HG02678 (cell line): ENCODE measurements around the gene RFTN1.

Source experiments
- ATAC-seq: cut with Tn5 transposase; IDR thresholded peaks from one replicate; pipeline ENCODE4 v1.9.1; 2021; ENCODE audit warnings: mild to moderate bottlenecking, moderate library complexity; ENCODE audit not compliant: unreplicated experiment

The RFTN1 gene

DNA sequence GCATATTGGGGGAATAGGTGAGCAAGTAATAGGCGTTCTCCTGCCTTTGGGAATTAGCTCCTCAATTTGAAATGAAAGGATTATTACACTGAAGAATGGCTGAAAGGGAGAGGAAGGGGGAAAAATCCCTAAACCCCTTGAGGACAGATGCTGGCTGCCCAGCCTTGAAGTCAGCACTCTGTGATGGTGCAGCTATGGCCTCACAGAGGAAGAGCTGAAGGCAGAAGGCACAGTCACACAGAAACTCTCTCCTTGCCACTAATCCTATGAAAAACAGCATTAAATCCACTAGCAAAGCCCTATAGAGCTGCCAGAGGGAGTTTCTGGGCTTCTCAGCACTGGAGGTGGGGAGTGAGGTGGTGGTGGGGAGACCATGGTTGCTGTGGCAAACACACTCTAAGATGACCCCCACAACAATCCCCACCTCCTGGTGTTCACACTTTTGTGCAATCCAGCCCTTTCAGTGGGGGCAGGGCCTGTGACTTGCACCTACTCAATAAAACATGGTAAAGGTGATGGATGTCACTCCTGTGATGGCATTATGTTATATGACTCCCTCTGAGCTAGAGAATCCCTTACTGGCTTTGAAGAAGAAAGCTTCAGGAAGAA is 101.2 kb downstream of the RFTN1 start:
- ATAC-seq, result peak; percentile 43

DNA sequence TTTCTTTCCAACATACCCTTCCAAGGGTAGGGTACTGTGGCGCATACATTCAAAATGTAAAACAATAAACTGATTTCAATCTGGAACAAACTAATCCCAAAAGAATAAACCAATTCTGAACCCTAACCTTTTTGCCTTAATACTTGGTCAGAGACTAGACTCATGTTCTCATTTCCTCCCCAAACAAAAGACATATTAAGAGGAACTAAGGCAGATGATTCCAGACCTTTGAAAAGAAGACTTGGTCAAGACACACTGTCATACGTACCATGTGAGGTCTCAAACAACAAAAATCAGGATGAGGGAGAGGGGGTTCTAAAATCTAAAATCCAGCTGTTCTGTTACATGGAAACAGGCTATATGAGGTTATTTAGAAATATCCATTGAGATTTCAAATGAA is 102.1 kb downstream of the RFTN1 start:
- peak; percentile 28 for ATAC-seq

- no peak for ATAC-seq
Observed at GRCh38 chr3:16410659-16411058, 102.8 kb downstream of the RFTN1 start.

DNA sequence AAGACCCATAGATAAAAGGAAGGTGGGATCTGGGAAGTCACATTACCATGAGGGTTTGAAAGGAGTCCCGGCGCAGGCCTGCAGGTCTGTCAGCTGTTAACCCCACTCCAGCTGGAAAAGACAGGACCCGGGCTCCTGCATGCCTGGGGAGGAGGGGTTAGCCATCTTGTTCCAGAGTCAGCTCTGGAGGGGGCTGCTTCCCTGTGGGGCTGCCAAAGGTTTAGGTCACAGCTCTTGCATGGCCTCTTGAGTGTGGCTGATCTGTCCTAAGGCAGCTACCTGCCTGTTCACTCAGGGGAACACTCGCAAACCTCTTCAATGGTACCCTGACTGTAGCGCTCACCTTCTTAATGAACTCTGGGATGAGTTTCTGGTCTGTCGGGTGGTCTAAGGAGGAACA is 104.5 kb downstream of the RFTN1 start:
- ATAC-seq, result no peak

GRCh38 chr3:16407366-16407765 is 106.1 kb downstream of the RFTN1 start:
- ATAC-seq, result no peak

DNA sequence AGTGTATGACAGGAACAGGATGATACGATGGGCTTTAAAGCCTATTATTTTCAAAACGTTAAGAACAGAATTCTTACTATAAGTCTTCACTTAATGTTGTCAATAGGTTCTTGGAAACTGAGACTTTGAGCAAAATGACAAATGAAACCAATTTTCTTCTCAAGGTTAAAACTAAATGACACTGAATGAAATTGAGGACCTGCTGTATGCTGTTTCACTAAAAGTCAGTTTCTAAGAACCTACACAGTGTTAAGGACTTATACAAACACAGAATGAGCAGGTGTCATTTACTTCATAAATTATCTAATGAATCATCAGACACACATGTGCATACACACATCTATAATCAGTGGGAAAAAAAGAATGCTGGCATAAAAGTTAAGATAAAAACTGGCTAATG is 106.9 kb downstream of the RFTN1 start:
- no peak for ATAC-seq

- no peak for ATAC-seq
Observed at GRCh38 chr3:16406166-16406565, 107.3 kb downstream of the RFTN1 start.

DNA sequence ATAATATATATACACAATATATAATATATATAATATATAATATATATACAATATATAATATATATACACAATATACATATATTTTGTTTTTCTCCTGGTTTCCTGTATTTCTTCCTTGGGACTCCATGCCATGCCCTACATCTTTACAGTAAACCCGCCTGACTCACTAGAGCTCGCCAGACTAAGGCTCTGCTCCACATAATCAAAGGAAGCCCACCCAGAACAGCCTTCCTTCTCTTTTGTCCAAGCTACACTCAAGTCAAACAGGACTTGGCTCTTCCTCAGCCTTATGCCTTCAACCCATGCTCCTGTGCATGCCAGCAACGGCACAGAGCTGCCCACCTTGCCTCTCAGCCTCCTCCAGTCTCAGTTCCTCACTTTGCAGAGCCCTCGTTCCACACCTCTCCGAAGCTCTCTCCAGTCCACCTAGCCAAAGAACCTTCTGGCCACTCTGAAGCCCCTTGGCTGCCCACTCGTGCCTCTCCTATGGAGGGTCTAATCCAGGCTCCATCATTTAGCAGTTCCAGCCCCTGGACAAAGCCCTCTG is 109.1 kb downstream of the RFTN1 start:
- no peak for ATAC-seq

- ATAC-seq, result no peak
Observed at GRCh38 chr3:16402451-16402850, 111.0 kb downstream of the RFTN1 start.

DNA sequence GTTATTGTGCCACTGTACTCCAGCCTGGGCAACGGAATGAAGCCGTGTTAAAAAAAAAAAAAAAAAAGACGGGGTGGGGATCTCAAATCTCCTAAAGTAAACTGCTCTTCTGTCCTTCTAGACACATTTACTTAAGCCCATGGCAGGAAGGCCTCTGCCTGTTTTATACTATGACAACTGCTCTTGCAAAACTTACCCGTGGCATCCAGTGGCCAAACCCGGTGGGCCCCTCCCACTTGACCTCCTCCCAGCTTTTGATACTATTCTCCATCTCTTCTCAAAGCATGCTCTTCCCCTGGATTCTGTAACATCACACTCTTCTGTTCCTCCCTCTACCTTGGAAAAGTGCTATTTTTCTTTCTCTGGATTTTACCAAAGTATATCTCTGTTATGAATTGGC is 112.2 kb downstream of the RFTN1 start:
- no peak for ATAC-seq

GRCh38 chr3:16400106-16400931 is 113.2 kb downstream of the RFTN1 start:
- peak; percentile 11 for ATAC-seq

DNA sequence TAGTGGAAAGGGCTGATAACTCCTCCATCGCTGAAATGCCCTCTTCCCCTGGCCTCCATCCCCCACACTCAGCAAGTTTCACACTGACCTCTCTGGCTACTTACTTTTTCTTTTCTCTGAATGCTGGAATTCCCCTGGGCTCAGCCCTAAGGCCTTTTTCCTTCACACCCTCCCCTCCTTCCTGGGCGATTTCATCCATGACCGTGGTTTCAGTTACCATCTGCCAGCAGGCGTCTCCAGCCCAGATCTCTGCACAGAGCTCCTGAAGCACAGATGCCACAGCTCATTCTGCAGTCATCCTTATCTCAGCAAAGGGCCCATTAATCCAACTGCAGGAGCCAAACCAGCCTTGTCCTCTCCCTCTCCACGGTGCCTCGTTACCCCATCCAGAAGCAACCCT is 114.0 kb downstream of the RFTN1 start:
- ATAC-seq, result peak; percentile 54

DNA sequence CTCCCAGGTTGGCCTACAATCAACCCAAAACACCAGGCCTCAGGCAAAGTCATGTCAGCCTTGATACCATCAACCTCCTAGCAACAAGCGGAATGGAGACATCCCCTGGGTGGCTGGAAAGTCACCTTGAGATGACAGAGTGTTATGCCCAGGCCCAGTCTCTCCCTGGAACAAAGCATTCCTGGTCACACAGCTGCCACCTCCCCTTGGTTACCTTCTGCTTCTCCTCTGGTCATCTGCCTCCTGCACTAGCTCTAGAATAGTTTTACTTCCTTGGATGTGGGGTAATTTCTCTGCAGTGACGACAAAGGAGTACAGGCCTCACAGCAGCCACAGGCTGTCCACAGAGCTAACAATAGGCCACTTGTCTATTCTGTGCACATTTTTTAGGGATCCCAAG is 114.9 kb downstream of the RFTN1 start:
- ATAC-seq, result no peak

DNA sequence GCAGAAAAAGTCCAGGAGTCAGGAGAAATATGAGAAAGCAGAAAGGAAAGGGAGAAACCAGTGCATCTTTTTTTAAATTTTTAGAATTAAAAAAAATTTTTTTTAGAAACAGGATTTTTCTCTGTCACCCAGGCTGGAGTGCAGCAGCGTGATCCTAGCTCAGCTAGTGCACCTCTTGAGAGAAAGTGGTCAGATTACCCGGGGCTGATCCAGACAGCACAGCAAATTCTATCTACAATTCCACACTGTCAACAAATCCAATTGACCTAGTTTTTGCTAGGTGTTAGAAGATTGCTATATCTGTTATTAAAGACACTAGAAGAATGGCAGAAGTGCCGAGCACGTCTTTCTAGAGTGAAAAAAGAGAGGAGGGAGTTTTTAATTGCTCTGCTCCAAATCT is 117.3 kb downstream of the RFTN1 start:
- ATAC-seq, result no peak

DNA sequence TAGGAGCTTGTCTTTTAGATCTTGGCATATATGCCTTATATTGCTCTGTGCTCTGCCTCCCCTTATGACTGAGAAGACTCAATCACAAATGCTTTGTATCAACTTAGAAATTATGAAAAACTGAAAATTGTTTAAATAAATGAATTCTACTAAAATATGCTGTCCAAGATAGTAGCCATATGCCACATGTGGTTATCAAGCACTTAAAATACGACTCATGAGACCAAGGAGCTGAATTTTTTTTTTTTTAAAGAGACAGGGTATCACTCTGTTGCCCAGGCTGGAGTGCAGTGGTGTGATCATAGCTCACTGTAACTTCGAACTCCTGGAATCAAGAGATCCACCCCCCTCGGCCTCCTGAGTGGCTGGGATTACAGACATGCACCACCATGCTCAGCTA is 118.3 kb downstream of the RFTN1 start:
- ATAC-seq, result no peak

- no peak for ATAC-seq
Observed at GRCh38 chr3:16394639-16395038, 118.9 kb downstream of the RFTN1 start.

GRCh38 chr3:16392717-16393116 is 120.8 kb downstream of the RFTN1 start:
- ATAC-seq, result no peak

DNA sequence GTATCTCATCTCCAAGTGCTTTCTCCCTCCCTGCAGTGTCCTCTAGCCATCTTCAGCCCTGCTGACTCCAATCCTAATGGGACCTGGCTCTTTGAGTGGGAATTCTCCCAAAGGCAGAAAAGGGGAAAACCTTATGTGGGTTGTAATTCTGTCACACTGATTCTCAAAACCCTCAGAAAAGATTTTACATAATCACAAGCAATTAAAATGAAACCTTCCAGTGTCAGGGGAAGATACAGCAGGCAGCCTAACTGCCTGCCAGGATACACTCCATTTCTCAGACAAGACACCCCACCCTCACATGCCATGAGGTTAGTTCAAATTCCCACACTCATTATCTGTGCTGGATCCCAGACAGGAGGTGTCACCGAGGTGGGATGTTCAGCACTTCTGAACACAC is 121.4 kb downstream of the RFTN1 start:
- ATAC-seq, result no peak

DNA sequence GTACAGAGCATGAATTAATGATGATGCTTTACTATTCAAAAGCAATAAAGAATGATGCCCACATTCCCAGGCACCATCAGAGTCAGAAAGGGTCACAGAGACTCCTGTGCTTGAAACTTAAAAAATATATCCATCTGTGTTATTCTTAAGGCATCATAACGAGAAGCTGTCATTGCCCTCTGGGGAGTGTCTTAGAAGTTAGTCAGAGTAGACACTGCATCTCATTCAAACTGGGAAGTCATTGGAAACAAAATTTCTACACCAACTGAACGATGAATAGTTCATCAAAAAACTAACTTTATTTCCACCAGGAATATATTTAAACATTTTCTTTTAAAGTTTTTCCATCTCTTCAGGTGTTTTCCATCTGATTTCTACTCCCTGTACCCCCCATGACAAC is 122.9 kb downstream of the RFTN1 start:
- ATAC-seq, result no peak

DNA sequence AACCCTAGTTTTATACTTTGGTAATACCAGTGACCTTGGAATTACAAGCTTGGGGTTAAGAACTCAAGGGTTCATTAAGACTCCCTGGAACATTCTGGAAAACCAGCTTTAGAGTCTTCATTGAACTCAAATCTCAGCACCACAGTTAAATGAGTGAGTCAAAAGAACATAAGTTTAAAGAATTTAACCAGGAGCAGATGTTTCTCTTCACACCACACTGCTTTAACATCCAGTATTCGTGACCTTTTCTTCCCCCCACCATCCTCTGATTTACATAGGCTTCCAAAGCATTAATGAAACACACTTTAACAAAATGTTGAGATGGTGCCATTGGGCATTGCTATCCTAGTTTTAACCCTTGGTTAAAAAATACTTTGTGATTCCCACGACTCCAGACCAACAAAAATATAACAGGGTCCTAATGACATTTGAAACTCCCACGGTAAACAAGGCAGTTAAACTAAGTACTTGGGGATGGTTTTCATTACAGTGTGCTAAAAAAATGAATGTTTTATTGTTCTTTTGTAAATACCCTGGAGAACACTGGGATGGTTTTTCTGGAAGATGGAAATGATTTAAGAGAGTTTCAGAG is 124.6 kb downstream of the RFTN1 start:
- ATAC-seq, result no peak

DNA sequence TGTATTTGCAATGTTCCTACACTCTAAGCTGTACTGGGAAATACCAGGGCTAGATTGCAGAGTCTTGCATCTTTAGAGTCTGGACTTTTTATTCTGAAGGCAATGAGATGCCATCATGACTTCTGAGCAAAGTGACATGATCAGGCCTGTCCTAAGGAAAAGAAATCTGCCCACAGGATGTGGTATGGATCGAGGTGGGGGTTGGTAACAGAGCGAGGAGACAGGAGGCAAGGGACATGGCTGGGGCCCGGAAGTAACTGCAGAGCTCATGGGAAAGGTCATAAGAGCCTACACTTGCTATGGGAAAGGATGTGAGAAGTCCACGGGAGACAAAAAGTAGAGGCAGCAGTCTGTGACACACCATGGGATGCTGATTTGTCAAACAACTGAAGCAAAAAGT is 126.9 kb downstream of the RFTN1 start:
- no peak for ATAC-seq

DNA sequence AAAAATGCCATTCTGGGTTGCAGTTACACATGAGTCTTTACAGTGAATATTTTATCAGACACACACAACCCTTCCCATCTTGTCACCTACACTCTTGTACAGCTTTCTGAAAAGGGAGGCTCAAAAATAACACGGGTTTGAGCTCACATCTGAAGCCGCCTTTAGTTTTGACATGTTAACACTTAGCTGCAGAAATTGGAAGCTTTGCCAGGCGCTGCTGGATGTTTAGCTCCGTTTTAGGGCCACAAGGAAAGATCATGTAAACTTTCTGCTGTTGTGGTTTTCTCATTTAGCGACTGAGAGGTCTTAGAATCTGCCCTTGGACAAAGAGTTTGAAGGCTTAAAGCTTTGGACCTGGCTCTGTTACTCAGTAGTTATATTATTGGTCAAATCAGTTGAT is 128.3 kb downstream of the RFTN1 start:
- no peak for ATAC-seq
